HEK293T (cell line): ENCODE data around the gene PAWR.

ENCODE experiments used
- CTCF ChIA-PET: fragments of 350-600 bp; formaldehyde crosslinking; extraction: SDS; loops from one replicate; lab custom pipeline; 2021; ENCODE audit warnings: antibody characterized with exemption, inconsistent platforms; lab: Yijun Ruan, JAX
- POLR2A ChIA-PET: fragments of 350-600 bp; formaldehyde crosslinking; extraction: SDS; loops from one replicate; lab custom pipeline; 2020; ENCODE audit warnings: antibody characterized with exemption, inconsistent platforms; lab: Yijun Ruan, JAX
- DNase-seq: peaks from one replicate; pipeline ENCODE4 v3.0.0; 2012; ENCODE audit warnings: mixed read lengths; ENCODE audit errors: extremely low spot score
- ARNT ChIP-seq: fragments of 450-650 bp; IDR thresholded peaks from 2 replicates; pipeline ENCODE4 v1.6.1; 2017; ENCODE audit warnings: mild to moderate bottlenecking
- BHLHE40 ChIP-seq: fragments of 450-650 bp; IDR thresholded peaks from 2 replicates; pipeline ENCODE4 v1.6.1; 2016; ENCODE audit warnings: mild to moderate bottlenecking, moderate library complexity, borderline replicate concordance
- CTBP1 ChIP-seq: fragments of 450-650 bp; IDR thresholded peaks from 2 replicates; pipeline ENCODE4 v1.6.1; 2016; ENCODE audit warnings: borderline replicate concordance
- ELF4 ChIP-seq: fragments of 450-650 bp; IDR thresholded peaks from 2 replicates; pipeline ENCODE4 v1.6.1; 2017; ENCODE audit warnings: antibody characterized with exemption
- FOXA1 ChIP-seq: fragments of 450-650 bp; IDR thresholded peaks from 2 replicates; pipeline ENCODE4 v1.6.1; 2016; ENCODE audit warnings: mild to moderate bottlenecking
- FOXK2 ChIP-seq: fragments of 450-650 bp; IDR thresholded peaks from 2 replicates; pipeline ENCODE4 v1.6.1; 2016; ENCODE audit warnings: mild to moderate bottlenecking
- FOXM1 ChIP-seq: fragments of 450-650 bp; IDR thresholded peaks from 2 replicates; pipeline ENCODE4 v1.6.1; 2017; ENCODE audit warnings: mild to moderate bottlenecking, borderline replicate concordance
- HDGF ChIP-seq: fragments of 450-650 bp; IDR thresholded peaks from 2 replicates; pipeline ENCODE4 v1.6.1; 2017; ENCODE audit warnings: antibody characterized with exemption, borderline replicate concordance
- L3MBTL2 ChIP-seq: fragments of 450-650 bp; conservative IDR thresholded peaks from 2 replicates; pipeline ENCODE4 v1.6.1; 2016; ENCODE audit warnings: mild to moderate bottlenecking
- LEF1 ChIP-seq: fragments of 450-650 bp; IDR thresholded peaks from 2 replicates; pipeline ENCODE4 v1.6.1; 2017; ENCODE audit warnings: mild to moderate bottlenecking, borderline replicate concordance
- NFRKB ChIP-seq: fragments of 450-650 bp; IDR thresholded peaks from 2 replicates; pipeline ENCODE4 v1.6.1; 2016; ENCODE audit warnings: mild to moderate bottlenecking, moderate library complexity
- SP1 ChIP-seq: fragments of 450-650 bp; IDR thresholded peaks from 2 replicates; pipeline ENCODE4 v1.6.1; 2017
- SUZ12 ChIP-seq: fragments of 450-650 bp; IDR thresholded peaks from 2 replicates; pipeline ENCODE4 v1.6.1; 2016; ENCODE audit warnings: mild to moderate bottlenecking
- TARDBP ChIP-seq: fragments of 450-650 bp; IDR thresholded peaks from 2 replicates; pipeline ENCODE4 v1.6.1; 2016
- ZNF384 ChIP-seq: fragments of 450-650 bp; IDR thresholded peaks from 2 replicates; pipeline ENCODE4 v1.6.1; 2016
- TF ChIP-seq, protein P1 (sequence below): fragments of 450-650 bp; IDR thresholded peaks from 2 replicates; pipeline ENCODE4 v1.6.1; 2016

Gene PAWR

DNA sequence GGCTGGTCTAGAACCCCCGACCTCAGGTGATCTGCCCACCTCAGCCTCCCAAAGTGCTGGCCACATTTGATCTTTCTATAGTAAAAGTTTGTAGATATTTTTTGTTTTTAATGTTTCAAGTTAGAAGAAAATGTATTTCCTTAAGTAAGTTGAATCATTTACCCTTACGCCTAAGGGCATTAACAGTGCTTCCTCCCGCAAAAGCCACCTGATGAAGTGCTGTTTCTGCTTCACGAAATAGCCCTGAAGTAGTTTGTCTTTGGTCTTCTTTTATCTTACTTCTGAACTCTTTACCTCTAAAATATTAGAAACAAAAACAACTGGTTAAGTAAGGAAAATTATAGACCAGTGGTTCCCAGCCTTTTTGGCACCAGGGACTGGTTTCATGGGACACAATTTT is 22.7 kb downstream of the PAWR start:
- TF ChIP-seq ZNF384 = no peak
- no peak for TF ChIP-seq SP1
- no peak for TF ChIP-seq ELF4
- TF ChIP-seq, protein P1, sequence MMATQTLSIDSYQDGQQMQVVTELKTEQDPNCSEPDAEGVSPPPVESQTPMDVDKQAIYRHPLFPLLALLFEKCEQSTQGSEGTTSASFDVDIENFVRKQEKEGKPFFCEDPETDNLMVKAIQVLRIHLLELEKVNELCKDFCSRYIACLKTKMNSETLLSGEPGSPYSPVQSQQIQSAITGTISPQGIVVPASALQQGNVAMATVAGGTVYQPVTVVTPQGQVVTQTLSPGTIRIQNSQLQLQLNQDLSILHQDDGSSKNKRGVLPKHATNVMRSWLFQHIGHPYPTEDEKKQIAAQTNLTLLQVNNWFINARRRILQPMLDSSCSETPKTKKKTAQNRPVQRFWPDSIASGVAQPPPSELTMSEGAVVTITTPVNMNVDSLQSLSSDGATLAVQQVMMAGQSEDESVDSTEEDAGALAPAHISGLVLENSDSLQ = no peak
- TF ChIP-seq FOXA1 = no peak
- TF ChIP-seq L3MBTL2 = no peak
- no peak for TF ChIP-seq FOXM1
- TF ChIP-seq CTBP1 = no peak
- TF ChIP-seq FOXK2 = no peak
- no peak for TF ChIP-seq NFRKB
- no peak for TF ChIP-seq HDGF
- ChIA-PET CTCF (no interaction called here), POLR2A (no interaction called here)
- DNase-seq = no peak

DNA sequence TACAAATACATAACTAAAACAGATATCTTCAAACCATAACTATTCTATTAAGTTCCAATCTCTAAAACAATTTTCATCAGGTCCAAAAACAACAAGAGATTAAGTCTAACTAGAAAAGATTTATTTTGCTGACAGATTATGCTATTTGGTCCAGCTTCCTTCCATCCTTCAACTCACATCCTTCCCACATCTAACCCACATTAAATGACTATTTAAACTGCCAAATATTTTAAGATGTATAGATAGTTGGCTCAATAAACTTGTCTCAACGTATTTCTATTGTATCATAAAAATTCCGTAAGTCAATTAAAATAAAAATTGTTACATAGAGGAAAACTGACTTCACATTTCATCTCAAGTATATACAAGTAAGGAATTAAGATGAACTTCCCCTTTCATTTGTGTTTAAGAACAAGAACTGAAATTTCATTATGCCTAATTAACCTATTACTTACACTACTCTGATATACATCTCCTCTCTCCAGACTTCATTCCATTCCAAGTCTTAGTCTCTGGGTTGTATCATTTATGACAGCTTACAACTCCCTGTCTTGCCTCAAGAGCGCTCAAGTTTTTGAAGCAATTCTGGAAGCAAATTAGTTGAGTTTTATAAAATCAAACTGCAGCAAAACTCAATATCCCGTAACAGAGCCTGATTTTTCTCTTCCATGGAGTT is 25.4 kb downstream of the PAWR start:
- ChIA-PET CTCF (no interaction called here), POLR2A (no interaction called here)
- no peak for DNase-seq
- TF ChIP-seq TARDBP = no peak
- TF ChIP-seq FOXA1 = no peak
- TF ChIP-seq HDGF = no peak
- TF ChIP-seq CTBP1 = no peak
- TF ChIP-seq BHLHE40 = no peak
- no peak for TF ChIP-seq ARNT
- no peak for TF ChIP-seq ELF4
- TF ChIP-seq ZNF384 = no peak
- no peak for TF ChIP-seq L3MBTL2
- TF ChIP-seq NFRKB = no peak
- TF ChIP-seq FOXK2 = no peak
- no peak for TF ChIP-seq LEF1

DNA sequence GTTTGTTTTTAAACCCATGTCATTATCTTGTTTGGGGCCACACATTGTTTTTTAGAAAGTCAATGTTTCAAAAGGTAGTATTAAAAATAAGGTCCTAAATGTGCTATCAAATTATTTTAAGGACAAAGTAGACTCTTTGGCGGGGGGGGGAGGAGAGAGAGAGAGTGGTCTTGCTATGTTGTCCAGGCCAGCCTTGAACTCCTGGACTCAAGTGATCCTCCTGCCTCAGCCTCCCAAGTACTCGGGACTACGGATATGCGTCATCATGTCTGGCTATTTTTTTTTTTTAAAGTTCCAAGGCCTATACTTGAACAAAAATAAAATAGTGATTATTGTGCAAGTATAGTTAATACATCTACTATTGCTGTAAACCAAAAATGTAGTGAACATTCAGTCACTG is 26.2 kb downstream of the PAWR start:
- TF ChIP-seq FOXK2 (no peak), ELF4 (no peak), HDGF (no peak)
- POLR2A ChIA-PET = no interaction called here
- CTCF ChIA-PET = no interaction called here
- DNase-seq = no peak

DNA sequence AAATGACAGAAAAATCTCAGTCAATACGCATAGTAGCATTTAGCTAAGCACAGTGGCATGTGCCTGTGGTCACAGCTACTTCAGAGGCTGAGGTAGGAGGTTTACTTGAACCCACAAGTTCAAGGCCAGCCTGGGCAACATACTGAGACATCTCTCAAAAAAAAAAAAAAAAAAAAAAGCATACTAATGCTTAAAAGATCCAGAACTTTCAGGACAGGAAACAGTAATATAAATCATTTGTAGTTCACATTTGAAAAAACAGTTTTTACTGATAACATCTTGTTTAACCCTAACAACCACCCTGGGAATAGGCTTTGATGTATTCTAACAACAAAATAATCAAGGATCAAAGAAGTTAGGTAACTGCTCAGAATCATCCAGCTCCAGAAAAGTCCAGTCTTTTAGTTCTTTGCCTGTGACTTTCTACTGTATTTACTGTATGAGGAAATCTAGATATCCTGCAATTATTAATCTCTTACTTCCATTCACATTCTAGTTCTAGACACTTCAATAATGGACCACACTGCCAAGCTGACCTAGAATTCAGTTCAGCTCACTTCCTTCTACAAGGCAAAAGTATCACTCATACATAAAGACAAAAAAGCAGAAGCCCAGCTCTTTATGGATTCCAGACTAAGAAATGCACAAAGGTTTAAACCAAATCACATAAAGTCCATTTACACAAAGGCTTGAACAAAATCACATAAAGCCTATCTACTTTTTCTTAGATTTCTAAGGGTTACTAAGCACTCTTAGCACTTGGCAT is 28.5 kb downstream of the PAWR start:
- no peak for TF ChIP-seq ARNT
- no peak for TF ChIP-seq L3MBTL2
- no peak for TF ChIP-seq SP1
- TF ChIP-seq NFRKB = no peak
- TF ChIP-seq HDGF = no peak
- no peak for TF ChIP-seq FOXM1
- no peak for TF ChIP-seq LEF1
- TF ChIP-seq CTBP1 = no peak
- no peak for TF ChIP-seq FOXA1
- TF ChIP-seq, protein P1 = no peak
- no peak for TF ChIP-seq TARDBP
- TF ChIP-seq FOXK2 = no peak
- DNase-seq = no peak
- ChIA-PET CTCF (no interaction called here), POLR2A (interaction anchor here (0.6 to 1.4 kb wide), 2 partner anchors 29 to 71 kb away, joined by 3 read pairs; partner anchors contain the start of gene PAWR)

DNA sequence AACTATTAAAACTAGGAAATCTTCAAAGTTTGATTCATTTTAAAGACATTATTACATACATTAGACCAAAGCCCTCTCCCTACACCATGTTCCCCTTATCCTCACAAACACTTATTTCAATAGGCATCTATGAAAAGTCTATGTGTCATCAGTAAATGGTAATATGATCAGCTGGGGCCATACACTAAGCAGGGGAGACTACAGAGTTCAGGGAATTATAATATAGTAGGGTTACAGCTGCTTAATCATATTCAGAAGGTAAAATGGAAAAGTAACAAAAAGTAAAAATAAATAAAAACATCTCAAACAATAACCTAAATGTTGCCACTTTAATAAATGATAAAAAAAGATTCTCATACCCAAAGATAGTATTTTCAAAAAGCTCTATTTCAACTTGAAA is 29.1 kb downstream of the PAWR start:
- POLR2A ChIA-PET = interaction anchor here (0.6 to 1.4 kb wide), 2 partner anchors 29 to 71 kb away, joined by 3 read pairs; partner anchors contain the start of gene PAWR
- DNase-seq = no peak
- no peak for TF ChIP-seq NFRKB
- TF ChIP-seq HDGF = no peak
- TF ChIP-seq BHLHE40 = no peak
- TF ChIP-seq SP1 = no peak
- no peak for TF ChIP-seq SUZ12
- TF ChIP-seq CTBP1 = no peak
- no peak for TF ChIP-seq L3MBTL2
- TF ChIP-seq ELF4 = no peak
- TF ChIP-seq ARNT = no peak
- no peak for TF ChIP-seq ZNF384
- TF ChIP-seq, protein P1 = no peak
- TF ChIP-seq LEF1 = no peak
- no peak for TF ChIP-seq TARDBP
- TF ChIP-seq FOXK2 = no peak
- TF ChIP-seq FOXM1 = no peak
- no peak for TF ChIP-seq FOXA1
- CTCF ChIA-PET = no interaction called here

DNA sequence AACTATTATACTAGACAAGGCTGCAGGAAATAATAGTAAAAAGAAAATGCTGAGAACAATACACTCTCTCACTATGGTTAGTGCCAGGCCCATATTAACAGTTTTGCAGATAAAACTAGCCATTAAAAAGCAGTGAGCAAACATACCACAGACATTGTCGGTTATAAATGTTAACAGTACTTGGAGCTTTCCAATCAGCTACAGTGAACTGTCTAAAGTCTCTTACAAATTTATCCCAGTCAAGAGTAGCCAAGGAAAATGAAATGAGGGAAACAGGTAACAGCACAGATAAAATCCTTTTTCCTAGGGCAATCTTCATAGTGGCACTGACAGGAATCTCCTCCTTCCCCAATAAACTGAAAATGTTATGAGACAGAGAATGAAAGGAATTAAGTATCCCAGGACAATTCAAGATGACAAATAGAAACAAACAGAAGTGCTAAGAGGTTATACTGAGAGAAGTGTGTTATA is 30.8 kb downstream of the PAWR start:
- TF ChIP-seq L3MBTL2 (no peak), ARNT (no peak), LEF1 (no peak)
- DNase-seq = no peak
- POLR2A ChIA-PET = no interaction called here
- CTCF ChIA-PET = no interaction called here
